WTC11 (cell line): ENCODE data around the gene ZNF771. TPM values are rescaled to one million over a fixed set of nuclear protein-coding genes. Genes with fewer than 3 reads are reported as not detected.
A peak's percentile ranks its signal among the peaks of the same experiment; 100 is the strongest.

Experiments
- CREM ChIP-seq: sonication (generic); formaldehyde crosslinking; IDR thresholded peaks from 2 replicates; pipeline ENCODE4 v1.8.1; 2022; ENCODE audit warnings: mild to moderate bottlenecking, missing genetic modification reagents, moderate library complexity
- KAT7 ChIP-seq: sonication (generic); formaldehyde crosslinking; IDR thresholded peaks from 2 replicates; pipeline ENCODE4 v1.8.1; 2023; ENCODE audit warnings: missing genetic modification reagents, mild to moderate bottlenecking, borderline replicate concordance
- MXD4 ChIP-seq: fragments of 250-450 bp; sonication (Bioruptor Pico); IDR thresholded peaks from 2 replicates; pipeline ENCODE4 v1.8.0; 2021; ENCODE audit warnings: mild to moderate bottlenecking, moderate library complexity, borderline replicate concordance
- NFE2L1 ChIP-seq: sonication (generic); formaldehyde crosslinking; IDR thresholded peaks from 2 replicates; pipeline ENCODE4 v1.8.1; 2023; ENCODE audit warnings: missing genetic modification reagents
- NFYB ChIP-seq: sonication (generic); formaldehyde crosslinking; conservative IDR thresholded peaks from 2 replicates; pipeline ENCODE4 v1.8.0; 2022; ENCODE audit warnings: low read depth, missing genetic modification reagents
- RORB ChIP-seq: fragments of 250-450 bp; sonication (Bioruptor Pico); IDR thresholded peaks from 2 replicates; pipeline ENCODE4 v1.9.0; 2021; ENCODE audit warnings: mild to moderate bottlenecking
- SMAD4 ChIP-seq: sonication (generic); formaldehyde crosslinking; IDR thresholded peaks from 2 replicates; pipeline ENCODE4 v1.8.0; 2022; ENCODE audit warnings: mild to moderate bottlenecking, missing genetic modification reagents
- TEAD1 ChIP-seq: sonication (generic); formaldehyde crosslinking; IDR thresholded peaks from 2 replicates; pipeline ENCODE4 v1.8.0; 2022; ENCODE audit warnings: mild to moderate bottlenecking, missing genetic modification reagents
- ZNF219 ChIP-seq: sonication (generic); formaldehyde crosslinking; IDR thresholded peaks from 2 replicates; pipeline ENCODE4 v1.8.0; 2023; ENCODE audit warnings: missing genetic modification reagents, mild to moderate bottlenecking, borderline replicate concordance
- total RNA-seq: library from RNA; stranded (reverse); gene quantifications from 3 replicates; pipeline ENCODE4 v1.2.3, GENCODE V29; 2021
- TF ChIP-seq, protein P1 (sequence below): sonication (generic); formaldehyde crosslinking; IDR thresholded peaks from 2 replicates; pipeline ENCODE4 v1.8.0; 2022; ENCODE audit warnings: missing genetic modification reagents
- TF ChIP-seq, protein P2 (sequence below): sonication (generic); formaldehyde crosslinking; IDR thresholded peaks from 2 replicates; pipeline ENCODE4 v1.8.1; 2023; ENCODE audit warnings: mild to moderate bottlenecking, missing genetic modification reagents, moderate library complexity
- TF ChIP-seq, protein P3 (sequence below): sonication (generic); formaldehyde crosslinking; IDR thresholded peaks from 2 replicates; pipeline ENCODE4 v1.8.0; 2022; ENCODE audit warnings: mild to moderate bottlenecking, missing genetic modification reagents
- TF ChIP-seq, protein P4 (sequence below): sonication (generic); formaldehyde crosslinking; IDR thresholded peaks from 2 replicates; pipeline ENCODE4 v1.8.0; 2022; ENCODE audit warnings: mild to moderate bottlenecking, missing genetic modification reagents
- TF ChIP-seq, protein P5 (sequence below): fragments of 250-450 bp; sonication (Bioruptor Pico); IDR thresholded peaks from 2 replicates; pipeline ENCODE4 v1.9.0; 2021; ENCODE audit warnings: moderate library complexity, mild to moderate bottlenecking, inconsistent platforms, borderline replicate concordance
- TF ChIP-seq, protein P6 (sequence below): sonication (generic); formaldehyde crosslinking; conservative IDR thresholded peaks from 2 replicates; pipeline ENCODE4 v1.8.1; 2023; ENCODE audit warnings: mild to moderate bottlenecking, low read depth, missing genetic modification reagents, moderate library complexity
- TF ChIP-seq, protein P7 (sequence below): sonication (generic); formaldehyde crosslinking; IDR thresholded peaks from 2 replicates; pipeline ENCODE4 v1.8.1; 2023; ENCODE audit warnings: mild to moderate bottlenecking, moderate library complexity, missing genetic modification reagents

The ZNF771 gene
- total RNA-seq, 1 experiment from 2014 or later, result 10.0 TPM

DNA sequence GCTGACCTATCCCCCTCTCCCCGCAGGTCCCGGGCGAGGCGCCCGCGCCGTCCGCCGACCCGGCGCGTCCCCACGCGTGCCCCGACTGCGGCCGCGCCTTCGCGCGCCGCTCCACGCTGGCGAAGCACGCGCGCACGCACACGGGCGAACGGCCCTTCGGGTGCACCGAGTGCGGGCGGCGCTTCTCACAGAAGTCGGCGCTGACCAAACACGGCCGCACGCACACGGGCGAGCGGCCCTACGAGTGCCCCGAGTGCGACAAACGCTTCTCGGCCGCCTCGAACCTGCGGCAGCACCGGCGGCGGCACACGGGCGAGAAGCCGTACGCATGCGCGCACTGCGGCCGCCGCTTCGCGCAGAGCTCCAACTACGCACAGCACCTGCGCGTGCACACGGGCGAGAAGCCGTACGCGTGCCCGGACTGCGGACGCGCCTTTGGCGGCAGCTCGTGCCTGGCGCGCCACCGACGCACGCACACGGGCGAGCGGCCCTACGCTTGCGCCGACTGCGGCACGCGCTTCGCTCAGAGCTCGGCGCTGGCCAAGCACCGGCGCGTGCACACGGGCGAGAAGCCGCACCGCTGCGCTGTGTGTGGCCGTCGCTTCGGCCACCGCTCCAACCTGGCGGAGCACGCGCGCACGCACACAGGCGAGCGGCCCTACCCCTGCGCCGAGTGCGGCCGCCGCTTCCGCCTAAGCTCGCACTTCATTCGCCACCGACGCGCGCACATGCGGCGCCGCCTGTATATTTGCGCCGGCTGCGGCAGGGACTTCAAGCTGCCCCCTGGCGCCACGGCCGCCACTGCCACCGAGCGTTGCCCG is 10.3 kb downstream of the ZNF771 start (continued):
- TF ChIP-seq MXD4 (CRISPR knock-in tag) (no peak), TEAD1 (CRISPR knock-in tag) (peak; percentile 97), NFYB (CRISPR knock-in tag) (no peak; the same call in 1 of the 2 replicates), CREM (CRISPR knock-in tag) (peak; percentile 65), SMAD4 (CRISPR knock-in tag) (0 out of 2 replicates have a peak, but pooled peaks have one; percentile 37), ZNF219 (CRISPR knock-in tag) (peak; percentile 89; the same call in 1 of the 2 replicates), NFE2L1 (CRISPR knock-in tag) (peak; percentile 97), KAT7 (CRISPR knock-in tag) (peak; percentile 7; the same call in 1 of the 2 replicates), RORB (no peak)
- TF ChIP-seq, protein P1, sequence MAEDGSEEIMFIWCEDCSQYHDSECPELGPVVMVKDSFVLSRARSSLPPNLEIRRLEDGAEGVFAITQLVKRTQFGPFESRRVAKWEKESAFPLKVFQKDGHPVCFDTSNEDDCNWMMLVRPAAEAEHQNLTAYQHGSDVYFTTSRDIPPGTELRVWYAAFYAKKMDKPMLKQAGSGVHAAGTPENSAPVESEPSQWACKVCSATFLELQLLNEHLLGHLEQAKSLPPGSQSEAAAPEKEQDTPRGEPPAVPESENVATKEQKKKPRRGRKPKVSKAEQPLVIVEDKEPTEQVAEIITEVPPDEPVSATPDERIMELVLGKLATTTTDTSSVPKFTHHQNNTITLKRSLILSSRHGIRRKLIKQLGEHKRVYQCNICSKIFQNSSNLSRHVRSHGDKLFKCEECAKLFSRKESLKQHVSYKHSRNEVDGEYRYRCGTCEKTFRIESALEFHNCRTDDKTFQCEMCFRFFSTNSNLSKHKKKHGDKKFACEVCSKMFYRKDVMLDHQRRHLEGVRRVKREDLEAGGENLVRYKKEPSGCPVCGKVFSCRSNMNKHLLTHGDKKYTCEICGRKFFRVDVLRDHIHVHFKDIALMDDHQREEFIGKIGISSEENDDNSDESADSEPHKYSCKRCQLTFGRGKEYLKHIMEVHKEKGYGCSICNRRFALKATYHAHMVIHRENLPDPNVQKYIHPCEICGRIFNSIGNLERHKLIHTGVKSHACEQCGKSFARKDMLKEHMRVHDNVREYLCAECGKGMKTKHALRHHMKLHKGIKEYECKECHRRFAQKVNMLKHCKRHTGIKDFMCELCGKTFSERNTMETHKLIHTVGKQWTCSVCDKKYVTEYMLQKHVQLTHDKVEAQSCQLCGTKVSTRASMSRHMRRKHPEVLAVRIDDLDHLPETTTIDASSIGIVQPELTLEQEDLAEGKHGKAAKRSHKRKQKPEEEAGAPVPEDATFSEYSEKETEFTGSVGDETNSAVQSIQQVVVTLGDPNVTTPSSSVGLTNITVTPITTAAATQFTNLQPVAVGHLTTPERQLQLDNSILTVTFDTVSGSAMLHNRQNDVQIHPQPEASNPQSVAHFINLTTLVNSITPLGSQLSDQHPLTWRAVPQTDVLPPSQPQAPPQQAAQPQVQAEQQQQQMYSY (CRISPR knock-in tag), result peak; percentile 67
- TF ChIP-seq, protein P2, sequence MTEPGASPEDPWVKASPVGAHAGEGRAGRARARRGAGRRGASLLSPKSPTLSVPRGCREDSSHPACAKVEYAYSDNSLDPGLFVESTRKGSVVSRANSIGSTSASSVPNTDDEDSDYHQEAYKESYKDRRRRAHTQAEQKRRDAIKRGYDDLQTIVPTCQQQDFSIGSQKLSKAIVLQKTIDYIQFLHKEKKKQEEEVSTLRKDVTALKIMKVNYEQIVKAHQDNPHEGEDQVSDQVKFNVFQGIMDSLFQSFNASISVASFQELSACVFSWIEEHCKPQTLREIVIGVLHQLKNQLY, result peak; percentile 84
- TF ChIP-seq, protein P3, sequence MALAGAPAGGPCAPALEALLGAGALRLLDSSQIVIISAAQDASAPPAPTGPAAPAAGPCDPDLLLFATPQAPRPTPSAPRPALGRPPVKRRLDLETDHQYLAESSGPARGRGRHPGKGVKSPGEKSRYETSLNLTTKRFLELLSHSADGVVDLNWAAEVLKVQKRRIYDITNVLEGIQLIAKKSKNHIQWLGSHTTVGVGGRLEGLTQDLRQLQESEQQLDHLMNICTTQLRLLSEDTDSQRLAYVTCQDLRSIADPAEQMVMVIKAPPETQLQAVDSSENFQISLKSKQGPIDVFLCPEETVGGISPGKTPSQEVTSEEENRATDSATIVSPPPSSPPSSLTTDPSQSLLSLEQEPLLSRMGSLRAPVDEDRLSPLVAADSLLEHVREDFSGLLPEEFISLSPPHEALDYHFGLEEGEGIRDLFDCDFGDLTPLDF (CRISPR knock-in tag), result peak; percentile 79; the same call in 1 of the 2 replicates
- TF ChIP-seq, protein P4, sequence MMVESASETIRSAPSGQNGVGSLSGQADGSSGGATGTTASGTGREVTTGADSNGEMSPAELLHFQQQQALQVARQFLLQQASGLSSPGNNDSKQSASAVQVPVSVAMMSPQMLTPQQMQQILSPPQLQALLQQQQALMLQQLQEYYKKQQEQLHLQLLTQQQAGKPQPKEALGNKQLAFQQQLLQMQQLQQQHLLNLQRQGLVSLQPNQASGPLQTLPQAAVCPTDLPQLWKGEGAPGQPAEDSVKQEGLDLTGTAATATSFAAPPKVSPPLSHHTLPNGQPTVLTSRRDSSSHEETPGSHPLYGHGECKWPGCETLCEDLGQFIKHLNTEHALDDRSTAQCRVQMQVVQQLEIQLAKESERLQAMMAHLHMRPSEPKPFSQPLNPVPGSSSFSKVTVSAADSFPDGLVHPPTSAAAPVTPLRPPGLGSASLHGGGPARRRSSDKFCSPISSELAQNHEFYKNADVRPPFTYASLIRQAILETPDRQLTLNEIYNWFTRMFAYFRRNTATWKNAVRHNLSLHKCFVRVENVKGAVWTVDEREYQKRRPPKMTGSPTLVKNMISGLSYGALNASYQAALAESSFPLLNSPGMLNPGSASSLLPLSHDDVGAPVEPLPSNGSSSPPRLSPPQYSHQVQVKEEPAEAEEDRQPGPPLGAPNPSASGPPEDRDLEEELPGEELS (CRISPR knock-in tag), result peak; percentile 99
- TF ChIP-seq, protein P5, sequence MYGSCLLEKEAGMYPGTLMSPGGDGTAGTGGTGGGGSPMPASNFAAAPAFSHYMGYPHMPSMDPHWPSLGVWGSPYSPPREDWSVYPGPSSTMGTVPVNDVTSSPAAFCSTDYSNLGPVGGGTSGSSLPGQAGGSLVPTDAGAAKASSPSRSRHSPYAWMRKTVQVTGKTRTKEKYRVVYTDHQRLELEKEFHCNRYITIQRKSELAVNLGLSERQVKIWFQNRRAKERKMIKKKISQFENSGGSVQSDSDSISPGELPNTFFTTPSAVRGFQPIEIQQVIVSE (CRISPR knock-in tag), result no peak
- TF ChIP-seq, protein P6, sequence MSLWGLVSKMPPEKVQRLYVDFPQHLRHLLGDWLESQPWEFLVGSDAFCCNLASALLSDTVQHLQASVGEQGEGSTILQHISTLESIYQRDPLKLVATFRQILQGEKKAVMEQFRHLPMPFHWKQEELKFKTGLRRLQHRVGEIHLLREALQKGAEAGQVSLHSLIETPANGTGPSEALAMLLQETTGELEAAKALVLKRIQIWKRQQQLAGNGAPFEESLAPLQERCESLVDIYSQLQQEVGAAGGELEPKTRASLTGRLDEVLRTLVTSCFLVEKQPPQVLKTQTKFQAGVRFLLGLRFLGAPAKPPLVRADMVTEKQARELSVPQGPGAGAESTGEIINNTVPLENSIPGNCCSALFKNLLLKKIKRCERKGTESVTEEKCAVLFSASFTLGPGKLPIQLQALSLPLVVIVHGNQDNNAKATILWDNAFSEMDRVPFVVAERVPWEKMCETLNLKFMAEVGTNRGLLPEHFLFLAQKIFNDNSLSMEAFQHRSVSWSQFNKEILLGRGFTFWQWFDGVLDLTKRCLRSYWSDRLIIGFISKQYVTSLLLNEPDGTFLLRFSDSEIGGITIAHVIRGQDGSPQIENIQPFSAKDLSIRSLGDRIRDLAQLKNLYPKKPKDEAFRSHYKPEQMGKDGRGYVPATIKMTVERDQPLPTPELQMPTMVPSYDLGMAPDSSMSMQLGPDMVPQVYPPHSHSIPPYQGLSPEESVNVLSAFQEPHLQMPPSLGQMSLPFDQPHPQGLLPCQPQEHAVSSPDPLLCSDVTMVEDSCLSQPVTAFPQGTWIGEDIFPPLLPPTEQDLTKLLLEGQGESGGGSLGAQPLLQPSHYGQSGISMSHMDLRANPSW (CRISPR knock-in tag), result no peak
- TF ChIP-seq, protein P7, sequence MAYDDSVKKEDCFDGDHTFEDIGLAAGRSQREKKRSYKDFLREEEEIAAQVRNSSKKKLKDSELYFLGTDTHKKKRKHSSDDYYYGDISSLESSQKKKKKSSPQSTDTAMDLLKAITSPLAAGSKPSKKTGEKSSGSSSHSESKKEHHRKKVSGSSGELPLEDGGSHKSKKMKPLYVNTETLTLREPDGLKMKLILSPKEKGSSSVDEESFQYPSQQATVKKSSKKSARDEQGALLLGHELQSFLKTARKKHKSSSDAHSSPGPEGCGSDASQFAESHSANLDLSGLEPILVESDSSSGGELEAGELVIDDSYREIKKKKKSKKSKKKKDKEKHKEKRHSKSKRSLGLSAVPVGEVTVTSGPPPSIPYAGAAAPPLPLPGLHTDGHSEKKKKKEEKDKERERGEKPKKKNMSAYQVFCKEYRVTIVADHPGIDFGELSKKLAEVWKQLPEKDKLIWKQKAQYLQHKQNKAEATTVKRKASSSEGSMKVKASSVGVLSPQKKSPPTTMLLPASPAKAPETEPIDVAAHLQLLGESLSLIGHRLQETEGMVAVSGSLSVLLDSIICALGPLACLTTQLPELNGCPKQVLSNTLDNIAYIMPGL (CRISPR knock-in tag), result peak; percentile 96
